Measurements from ENCODE around the gene PCGF3. TPM values are rescaled to one million over a fixed set of nuclear protein-coding genes. Genes with fewer than 3 reads are reported as not detected.

PCGF3 gene
- total and polyA plus RNA-seq, 10 of the 15 experiments (the other 5 are each of a cell fraction or from before 2014, with no cell fraction given), result 2.2 to 43.8 (median 15.9) TPM

GRCh38 chr4:675980-676870 is 29.4 kb upstream of the PCGF3 start (continued):
- TF ChIP-seq IKZF1 (conservative IDR thresholded peaks at IDR 0.05) (peak; percentile 14; the same call in 1 of the 2 replicates), NFIC (IDR thresholded peaks at IDR 0.05; ENCODE audit: low read depth, low read length) (no peak), KDM1A (IDR thresholded peaks at IDR 0.05; ENCODE audit: borderline replicate concordance) (no peak), HDAC6 (IDR thresholded peaks at IDR 0.05; ENCODE audit: unreplicated experiment) (no peak), ATF7 (IDR thresholded peaks at IDR 0.05; ENCODE audit: low read depth) (0 out of 2 replicates have a peak, but pooled peaks have one; percentile 19), ZBTB4 (CRISPR knock-in tag; IDR thresholded peaks at IDR 0.05) (0 out of 2 replicates have a peak, but pooled peaks have one; percentile 50), JUNB (IDR thresholded peaks at IDR 0.05) (no peak), MEF2B (IDR thresholded peaks at IDR 0.05; ENCODE audit: partially characterized antibody, poor library complexity, severe bottlenecking) (peak; percentile 62), BACH1 (IDR thresholded peaks at IDR 0.05; ENCODE audit: borderline replicate concordance) (no peak), POLR2AphosphoS5 (IDR thresholded peaks at IDR 0.05; ENCODE audit: low read length) (peak; percentile 56), EGR1 (IDR thresholded peaks at IDR 0.05; ENCODE audit: borderline replicate concordance in 1 of 2, low read depth in 2 of 2, low read length in 2 of 2) (peak in 1 of 2 experiments; percentile 29; a peak in 1 of 3 replicates), YY1 (IDR thresholded peaks at IDR 0.05; ENCODE audit: low read depth, low read length) (peak; percentile 33; the same call in 1 of the 2 replicates), MLLT1 (IDR thresholded peaks at IDR 0.05) (0 out of 2 replicates have a peak, but pooled peaks have one; percentile 32), FOXM1 (IDR thresholded peaks at IDR 0.05; ENCODE audit: low read depth, low read length) (no peak), TCF7 (IDR thresholded peaks at IDR 0.05; ENCODE audit: borderline replicate concordance) (no peak), RAD21 (IDR thresholded peaks at IDR 0.05; ENCODE audit: insufficient read depth, low read depth, low read length) (no peak), NBN (IDR thresholded peaks at IDR 0.05) (0 out of 2 replicates have a peak, but pooled peaks have one; percentile 62), CREM (IDR thresholded peaks at IDR 0.05; ENCODE audit: low read depth) (0 out of 2 replicates have a peak, but pooled peaks have one; percentile 11), EZH2 (IDR thresholded peaks at IDR 0.05; ENCODE audit: borderline replicate concordance, control insufficient read depth, low read depth, low read length) (no peak), MXI1 (IDR thresholded peaks at IDR 0.05; ENCODE audit: low read depth, low read length) (0 out of 2 replicates have a peak, but pooled peaks have one; percentile 7), TCF3 (IDR thresholded peaks at IDR 0.05; ENCODE audit: borderline replicate concordance, insufficient read depth, low read depth, low read length) (peak; percentile 82), TCF12 (IDR thresholded peaks at IDR 0.05; ENCODE audit: low read depth, low read length) (peak; percentile 94), SMAD5 (IDR thresholded peaks at IDR 0.05; ENCODE audit: low read depth) (no peak), CBFB (IDR thresholded peaks at IDR 0.05; ENCODE audit: low read depth) (0 out of 2 replicates have a peak, but pooled peaks have one; percentile 21)
- TF ChIP-seq, protein P1, sequence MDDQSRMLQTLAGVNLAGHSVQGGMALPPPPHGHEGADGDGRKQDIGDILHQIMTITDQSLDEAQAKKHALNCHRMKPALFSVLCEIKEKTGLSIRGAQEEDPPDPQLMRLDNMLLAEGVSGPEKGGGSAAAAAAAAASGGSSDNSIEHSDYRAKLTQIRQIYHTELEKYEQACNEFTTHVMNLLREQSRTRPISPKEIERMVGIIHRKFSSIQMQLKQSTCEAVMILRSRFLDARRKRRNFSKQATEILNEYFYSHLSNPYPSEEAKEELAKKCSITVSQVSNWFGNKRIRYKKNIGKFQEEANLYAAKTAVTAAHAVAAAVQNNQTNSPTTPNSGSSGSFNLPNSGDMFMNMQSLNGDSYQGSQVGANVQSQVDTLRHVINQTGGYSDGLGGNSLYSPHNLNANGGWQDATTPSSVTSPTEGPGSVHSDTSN (IDR thresholded peaks at IDR 0.05; ENCODE audit: insufficient replicate concordance, low read depth, low read length), result no peak

Measured in GM12878 (cell line).